SK-N-SH (cell line): ENCODE data around the gene TMEM243. TPM values are rescaled to one million over a fixed set of nuclear protein-coding genes. Genes with fewer than 3 reads are reported as not detected.
"Not testable (repeated sequence)": the region's sequence is repeated elsewhere in the genome, so short reads cannot be mapped to it uniquely, and the experiment has no call there.

Source experiments
- CTCF ChIA-PET: fragments of 300-600, 350-600 bp; formaldehyde crosslinking; extraction: SDS; loops from one replicate; lab custom pipeline; 2021; lab: Yijun Ruan, JAX
- POLR2A ChIA-PET: fragments of 350-600 bp; sonication (Branson Sonifier 250); formaldehyde crosslinking; extraction: SDS; loops from one replicate; lab custom pipeline; 2020; ENCODE audit warnings: antibody characterized with exemption, inconsistent platforms; lab: Yijun Ruan, JAX
- DNase-seq: peaks from one replicate; pipeline ENCODE4 v3.0.0; 2012
- H2AFZ ChIP-seq: fragments of 200-600 bp; sonication (generic); 2 replicates; pipeline ENCODE4 v1.8.1; 2016; ENCODE audit warnings: antibody characterized with exemption, mild to moderate bottlenecking, low read depth
- H3F3A ChIP-seq: fragments of 200-600 bp; sonication (generic); replicated peaks from 2 replicates; pipeline ENCODE3; 2016; ENCODE audit warnings: antibody characterized with exemption, mild to moderate bottlenecking; ENCODE audit not compliant: insufficient read depth
- H3K27ac ChIP-seq, 2 experiments: fragments of 200-500 bp in 1 of 2; fragments of 200-600 bp in 1 of 2; sonication (Bioruptor generic) in 1 of 2; sonication (generic), shearing (Covaris generic) in 1 of 2; 2 replicates each; pipeline versions ENCODE4 v1.5.1 to v1.6.1; 2014 to 2016; ENCODE audit warnings: low read depth in 2 of 2, inconsistent platforms in 1 of 2, low read length in 1 of 2, mild to moderate bottlenecking in 1 of 2, mixed read lengths in 1 of 2
- H3K27me3 ChIP-seq: fragments of 200-600 bp; sonication (generic), shearing (Covaris generic); 2 replicates; pipeline ENCODE4 v1.6.1; 2016; ENCODE audit warnings: mixed run types; ENCODE audit not compliant: insufficient read depth
- H3K36me3 ChIP-seq, 2 experiments: fragments of 200-500 bp in 1 of 2; fragments of 200-600 bp in 1 of 2; sonication (Bioruptor generic) in 1 of 2; sonication (generic) in 1 of 2; replicated peaks in 1 of 2; 2 replicates each; pipeline versions ENCODE3 to v1.5.1; 2014 to 2016; ENCODE audit warnings: low read length in 1 of 2, mild to moderate bottlenecking in 1 of 2; ENCODE audit not compliant: insufficient read depth in 2 of 2, control insufficient read depth in 1 of 2
- H3K4me1 ChIP-seq, 2 experiments: fragments of 200-500 bp in 1 of 2; fragments of 200-600 bp in 1 of 2; sonication (Bioruptor generic) in 1 of 2; sonication (generic), shearing (Covaris generic) in 1 of 2; 2 replicates each; pipeline versions ENCODE4 v1.5.1 to v1.6.1; 2014 to 2016; ENCODE audit warnings: low read depth in 1 of 2, low read length in 1 of 2, mixed run types in 1 of 2; ENCODE audit not compliant: insufficient read depth in 2 of 2, control insufficient read depth in 1 of 2
- H3K4me2 ChIP-seq: fragments of 200-600 bp; sonication (generic), shearing (Covaris generic); 2 replicates; pipeline ENCODE4 v1.6.1; 2017; ENCODE audit warnings: mixed run types
- H3K4me3 ChIP-seq, 2 experiments: fragments of 200-500 bp in 1 of 2; fragments of 200-600 bp in 1 of 2; sonication (Bioruptor generic) in 1 of 2; sonication (generic), shearing (Covaris generic) in 1 of 2; 2 replicates each; pipeline versions ENCODE4 v1.5.1 to v1.8.1; 2014 to 2016; ENCODE audit warnings: low read depth in 2 of 2, inconsistent platforms in 1 of 2, low read length in 1 of 2, mild to moderate bottlenecking in 1 of 2, mixed read lengths in 1 of 2, moderate library complexity in 1 of 2
- H3K79me2 ChIP-seq: fragments of 200-600 bp; sonication (generic); 2 replicates; pipeline ENCODE4 v1.8.1; 2017; ENCODE audit warnings: mild to moderate bottlenecking; ENCODE audit not compliant: insufficient read depth
- H3K9ac ChIP-seq: fragments of 200-600 bp; sonication (generic); 2 replicates; pipeline ENCODE4 v1.6.1; 2017; ENCODE audit warnings: mixed run types
- H3K9me2 ChIP-seq: fragments of 200-600 bp; sonication (generic); 2 replicates; pipeline ENCODE4 v1.6.1; 2017; ENCODE audit warnings: mixed run types
- H3K9me3 ChIP-seq: fragments of 200-600 bp; sonication (generic); 2 replicates; pipeline ENCODE4 v1.6.1; 2017; ENCODE audit warnings: mixed run types, mild to moderate bottlenecking, moderate library complexity
- H4K20me1 ChIP-seq: fragments of 200-600 bp; sonication (generic); 2 replicates; pipeline ENCODE4 v1.6.1; 2017; ENCODE audit warnings: mild to moderate bottlenecking, mixed run types; ENCODE audit not compliant: insufficient read depth
- FOXJ3 ChIP-seq: sonication (generic); formaldehyde crosslinking; IDR thresholded peaks from 2 replicates; pipeline ENCODE4 v1.5.1; 2020; ENCODE audit warnings: mild to moderate bottlenecking, missing genetic modification reagents
- MEF2A ChIP-seq: IDR thresholded peaks from 2 replicates; pipeline ENCODE4 v1.4.0; 2012; ENCODE audit warnings: low read depth, borderline replicate concordance
- NFIC ChIP-seq: IDR thresholded peaks from 2 replicates; pipeline ENCODE4 v1.4.0; 2012; ENCODE audit warnings: borderline replicate concordance
- RCOR1 ChIP-seq: fragments of 150-350 bp; IDR thresholded peaks from 2 replicates; pipeline ENCODE4 v1.6.1; 2017; ENCODE audit warnings: antibody characterized with exemption, low read length
- TCF12 ChIP-seq: IDR thresholded peaks from 2 replicates; pipeline ENCODE4 v1.4.0; 2012
- WGBS: methylation state at CpG from one replicate; pipeline ENCODE4 v1.1.6; 2017; ENCODE audit warnings: low lambda C conversion rate; 5-methylcytosine and 5-hydroxymethylcytosine counted together
- polyA plus RNA-seq, 3 experiments: library from polyadenylated mRNA; depleted of rRNA; stranded (reverse); fragments of >200 nt; gene quantifications; 2 replicates each; pipeline ENCODE4 v1.2.3, GENCODE V29; 2012
- TF ChIP-seq, protein P1 (sequence below): fragments of 200-600 bp; sonication (generic); IDR thresholded peaks from 2 replicates; pipeline ENCODE4 v1.6.1; 2017; ENCODE audit warnings: antibody characterized with exemption, mild to moderate bottlenecking, moderate library complexity

Gene TMEM243
- polyA plus RNA-seq, 1 of the 3 experiments (the other 2 are of a cell fraction) = 31.1 TPM

DNA sequence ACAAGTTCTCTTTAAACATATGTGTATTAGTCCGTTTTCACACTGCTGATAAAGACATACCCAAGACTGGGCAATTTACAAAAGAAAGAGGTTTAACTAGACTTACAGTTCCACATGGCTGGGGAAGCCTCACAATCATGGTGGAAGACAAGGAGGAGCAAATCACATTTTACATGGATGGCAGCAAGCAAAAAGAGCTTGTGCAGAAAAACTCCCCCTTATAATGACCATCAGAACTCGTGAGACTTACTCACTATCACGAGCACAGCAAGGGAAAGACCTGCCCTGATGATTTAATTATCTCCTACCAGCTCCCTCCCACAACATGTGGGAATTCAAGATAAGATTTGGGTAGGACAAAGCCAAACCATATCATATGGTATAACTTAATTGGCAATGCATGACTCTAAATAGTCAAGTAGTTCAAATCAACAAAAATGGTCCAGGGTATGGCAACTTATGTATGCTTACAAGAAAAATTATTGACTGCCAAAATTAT, 34.1 kb upstream of the TMEM243 start:
- TF ChIP-seq MEF2A (no peak), FOXJ3 (no peak), TCF12 (no peak), RCOR1 (no peak), NFIC (no peak)
- TF ChIP-seq, protein P1, sequence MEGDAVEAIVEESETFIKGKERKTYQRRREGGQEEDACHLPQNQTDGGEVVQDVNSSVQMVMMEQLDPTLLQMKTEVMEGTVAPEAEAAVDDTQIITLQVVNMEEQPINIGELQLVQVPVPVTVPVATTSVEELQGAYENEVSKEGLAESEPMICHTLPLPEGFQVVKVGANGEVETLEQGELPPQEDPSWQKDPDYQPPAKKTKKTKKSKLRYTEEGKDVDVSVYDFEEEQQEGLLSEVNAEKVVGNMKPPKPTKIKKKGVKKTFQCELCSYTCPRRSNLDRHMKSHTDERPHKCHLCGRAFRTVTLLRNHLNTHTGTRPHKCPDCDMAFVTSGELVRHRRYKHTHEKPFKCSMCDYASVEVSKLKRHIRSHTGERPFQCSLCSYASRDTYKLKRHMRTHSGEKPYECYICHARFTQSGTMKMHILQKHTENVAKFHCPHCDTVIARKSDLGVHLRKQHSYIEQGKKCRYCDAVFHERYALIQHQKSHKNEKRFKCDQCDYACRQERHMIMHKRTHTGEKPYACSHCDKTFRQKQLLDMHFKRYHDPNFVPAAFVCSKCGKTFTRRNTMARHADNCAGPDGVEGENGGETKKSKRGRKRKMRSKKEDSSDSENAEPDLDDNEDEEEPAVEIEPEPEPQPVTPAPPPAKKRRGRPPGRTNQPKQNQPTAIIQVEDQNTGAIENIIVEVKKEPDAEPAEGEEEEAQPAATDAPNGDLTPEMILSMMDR = no peak
- ChIA-PET POLR2A (no interaction called here), CTCF (interaction anchor here (0.8 to 2.0 kb wide), 3 partner anchors 8 to 17 kb away, joined by 3 to 8 read pairs (median 6); no protein-coding TSS in a partner anchor)

DNA sequence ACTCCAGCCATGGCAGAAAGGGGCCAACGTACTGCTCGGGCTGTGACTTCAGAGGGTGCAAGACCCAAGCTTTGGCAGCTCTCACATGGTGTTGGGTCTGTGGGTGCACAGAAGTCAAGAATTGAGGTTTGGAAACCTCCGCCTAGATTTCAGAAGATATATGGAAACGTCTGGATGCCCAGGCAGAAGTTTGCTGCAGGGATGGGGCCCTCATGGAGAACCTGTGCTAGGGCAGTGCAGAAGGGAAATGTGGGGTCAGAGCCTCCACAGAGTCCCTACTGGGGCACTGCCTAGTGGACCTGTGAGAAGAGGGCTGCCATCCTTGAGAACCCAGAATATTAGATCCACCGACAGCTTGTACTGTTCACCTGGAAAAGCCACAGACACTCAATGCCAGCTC, 26.1 kb upstream of the TMEM243 start:
- CTCF ChIA-PET, H3K27me3 ChIP-seq, H3K4me1 ChIP-seq, H3K9me3 ChIP-seq, H4K20me1 ChIP-seq, H3F3A ChIP-seq, H3K9ac ChIP-seq, H3K27ac ChIP-seq, H3K36me3 ChIP-seq, H3K79me2 ChIP-seq, POLR2A ChIA-PET, H3K4me2 ChIP-seq, H3K9me2 ChIP-seq, H2AFZ ChIP-seq, H3K4me3 ChIP-seq, DNase-seq: not testable (repeated sequence)
- WGBS = 49% methylated on average over 5 of the region's 5 CpGs

More for the DNA sequence above, 34.1 kb upstream of the TMEM243 start:
- no peak for DNase-seq
- Histone ChIP-seq H3K4me3 (no peak overlapping the region), H4K20me1 (no peaks in the 10 kb centered on the region), H3K36me3 (no peaks in the 10 kb centered on the region), H3K9me2 (no peaks in the 10 kb centered on the region), H3K9ac (no peak overlapping the region), H3K4me1 (no peaks in the 10 kb centered on the region; a peak in 1 of 4 replicates), H3K4me2 (no peak overlapping the region), H2AFZ (no peak overlapping the region), H3F3A (no peaks in the 10 kb centered on the region), H3K79me2 (no peaks in the 10 kb centered on the region), H3K9me3 (no peaks in the 10 kb centered on the region), H3K27me3 (no peaks in the 10 kb centered on the region; the same call in 1 of the 2 replicates), H3K27ac (no peak overlapping the region)
- 11% methylated on average over 3 of the region's 3 CpGs for WGBS

DNA sequence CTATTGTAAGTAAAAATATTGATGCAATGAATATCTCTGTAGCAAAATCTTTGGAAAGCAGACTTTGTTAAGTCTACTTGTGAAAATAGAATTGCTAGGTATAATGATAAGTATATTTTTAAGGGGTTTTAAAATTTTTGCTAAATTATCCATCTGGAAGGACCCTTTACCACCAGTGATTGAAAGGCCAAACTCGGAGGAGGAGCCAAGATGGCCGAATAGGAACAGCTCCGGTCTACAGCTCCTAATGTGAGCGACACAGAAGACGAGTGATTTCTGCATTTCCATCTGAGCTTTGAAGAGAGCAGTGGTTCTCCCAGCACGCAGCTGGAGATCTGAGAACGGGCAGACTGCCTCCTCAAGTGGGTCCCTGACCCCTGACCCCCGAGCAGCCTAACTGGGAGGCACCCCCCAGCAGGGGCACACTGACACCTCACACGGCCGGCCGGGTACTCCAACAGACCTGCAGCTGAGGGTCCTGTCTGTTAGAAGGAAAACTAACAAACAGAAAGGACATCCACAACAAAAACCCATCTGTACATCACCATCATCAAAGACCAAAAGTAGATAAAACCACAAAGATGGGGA, 19.0 kb upstream of the TMEM243 start:
- POLR2A ChIA-PET = not testable (repeated sequence)

More for the DNA sequence above, 19.0 kb upstream of the TMEM243 start:
- not testable (repeated sequence) for H3K9me3 ChIP-seq, H3K4me1 ChIP-seq, H3K79me2 ChIP-seq, H3K4me2 ChIP-seq, H3K27me3 ChIP-seq, H3K9ac ChIP-seq, H3K9me2 ChIP-seq, H3K27ac ChIP-seq, DNase-seq, H4K20me1 ChIP-seq, H3K36me3 ChIP-seq, H3K4me3 ChIP-seq, H3F3A ChIP-seq, H2AFZ ChIP-seq
- WGBS = 65% methylated on average over 9 of the region's 11 CpGs
- CTCF ChIA-PET = interaction anchor here (1.3 kb wide), 1 partner anchor 11 kb away, joined by 5 read pairs; no protein-coding TSS in a partner anchor
